Endodermal cell (in vitro differentiated cells): ENCODE results near the gene ULBP2. TPM values are rescaled to one million over a fixed set of nuclear protein-coding genes. Genes with fewer than 3 reads are reported as not detected.

Source experiments
- DNase-seq: peaks from one replicate; pipeline ENCODE4 v3.0.0-alpha.2; 2017
- H3K27ac ChIP-seq: 2 replicates; pipeline ENCODE4 v1.5.1; 2013; ENCODE audit warnings: mild to moderate bottlenecking, low read depth, low read length, moderate library complexity
- H3K27me3 ChIP-seq: 2 replicates; pipeline ENCODE4 v1.6.1; 2013; ENCODE audit warnings: mild to moderate bottlenecking, low read length, moderate library complexity; ENCODE audit not compliant: insufficient read depth, control insufficient read depth, poor library complexity, severe bottlenecking
- H3K36me3 ChIP-seq: 2 replicates; pipeline ENCODE4 v1.7.0; 2013; ENCODE audit warnings: mild to moderate bottlenecking, low read length, moderate library complexity; ENCODE audit not compliant: control insufficient read depth, insufficient read depth
- H3K4me1 ChIP-seq: one replicate; pipeline ENCODE4 v1.7.0; 2013; ENCODE audit warnings: low read length; ENCODE audit not compliant: control insufficient read depth, insufficient read depth
- H3K4me3 ChIP-seq: 2 replicates; pipeline ENCODE4 v1.5.1; 2013; ENCODE audit warnings: mild to moderate bottlenecking, low read length, moderate library complexity
- H3K9ac ChIP-seq: 2 replicates; pipeline ENCODE4 v1.6.1; 2013; ENCODE audit warnings: mild to moderate bottlenecking, low read length, moderate library complexity; ENCODE audit not compliant: poor library complexity, severe bottlenecking; ENCODE audit errors: extremely low read depth
- H3K9me3 ChIP-seq: 2 replicates; pipeline ENCODE4 v1.6.1; 2013; ENCODE audit warnings: mild to moderate bottlenecking, low read length, moderate library complexity; ENCODE audit not compliant: control insufficient read depth
- H3K27ac Mint-ChIP-seq: 2 replicates; pipeline ENCODE4 v1.8.0; 2020; ENCODE audit warnings: mixed read lengths
- H3K27me3 Mint-ChIP-seq: 2 replicates; pipeline ENCODE4 v1.8.0; 2021; ENCODE audit warnings: mild to moderate bottlenecking, mixed read lengths; ENCODE audit not compliant: insufficient read depth
- H3K36me3 Mint-ChIP-seq: 2 replicates; pipeline ENCODE4 v1.8.0; 2020; ENCODE audit warnings: low read depth, mixed read lengths
- H3K4me1 Mint-ChIP-seq: 2 replicates; pipeline ENCODE4 v1.8.0; 2020; ENCODE audit warnings: mixed read lengths
- H3K4me3 Mint-ChIP-seq: 2 replicates; pipeline ENCODE4 v1.8.0; 2020; ENCODE audit warnings: mild to moderate bottlenecking, moderate library complexity, mixed read lengths
- H3K9me3 Mint-ChIP-seq: 2 replicates; pipeline ENCODE4 v1.8.0; 2020; ENCODE audit warnings: mild to moderate bottlenecking, mixed read lengths
- WGBS, 2 experiments: methylation state at CpG; one replicate each; pipeline versions ENCODE4 v1.1.5 to v1.1.7; 2013; ENCODE audit warnings: missing lambda C conversion rate in 2 of 2, mixed read lengths in 1 of 2; ENCODE audit not compliant: insufficient coverage in 1 of 2, insufficient read length in 1 of 2; 5-methylcytosine and 5-hydroxymethylcytosine counted together
- total RNA-seq, 2 donors: library from RNA; stranded (reverse); fragmentation: NEBNext Ultra II Directional in 1 of 2; extraction: Animal tissue kit (Norgen Biotek cat#: 25700) in 1 of 2; gene quantifications; 2 replicates in 1 of 2; 3 replicates in 1 of 2; pipeline ENCODE4 v1.2.1, GENCODE V29; 2021
- TF ChIP-seq, protein P1 (sequence below): fragments of 200-600 bp; sonication (generic); conservative IDR thresholded peaks from 2 replicates; pipeline ENCODE4 v1.5.0; 2021; ENCODE audit warnings: antibody characterized with exemption, mild to moderate bottlenecking

The ULBP2 gene
- total RNA-seq, 2 donors from 2014 or later: 0.20 TPM; not detected in 1

DNA sequence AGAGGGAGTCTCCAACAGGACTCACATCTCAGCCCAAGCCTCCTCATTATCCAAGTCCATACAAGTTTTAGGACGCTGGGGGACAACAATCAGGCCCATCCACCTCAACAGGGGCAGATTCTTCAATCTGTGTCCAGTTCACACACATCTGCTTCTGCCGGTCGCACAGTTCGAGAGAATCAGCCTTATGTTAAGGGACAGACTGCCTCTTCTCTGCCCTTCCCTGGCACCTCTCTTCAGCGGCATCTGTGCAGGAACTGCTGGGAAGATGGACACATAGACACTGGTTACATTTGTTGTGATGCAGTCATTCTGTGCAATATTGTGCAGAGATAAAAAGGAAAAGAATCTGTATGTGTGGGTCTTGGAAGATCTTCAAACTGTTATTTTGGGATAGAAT lies 43.0 kb downstream of the ULBP2 start:
- Mint-ChIP-seq H3K27me3 (peaks cover 98% of the 10 kb centered on the region), H3K27ac (no peak overlapping the region), H3K9me3 (peaks cover 5% of the 10 kb centered on the region), H3K4me1 (peaks cover 3% of the 10 kb centered on the region), H3K36me3 (no peaks in the 10 kb centered on the region), H3K4me3 (no peak overlapping the region)
- TF ChIP-seq, protein P1, sequence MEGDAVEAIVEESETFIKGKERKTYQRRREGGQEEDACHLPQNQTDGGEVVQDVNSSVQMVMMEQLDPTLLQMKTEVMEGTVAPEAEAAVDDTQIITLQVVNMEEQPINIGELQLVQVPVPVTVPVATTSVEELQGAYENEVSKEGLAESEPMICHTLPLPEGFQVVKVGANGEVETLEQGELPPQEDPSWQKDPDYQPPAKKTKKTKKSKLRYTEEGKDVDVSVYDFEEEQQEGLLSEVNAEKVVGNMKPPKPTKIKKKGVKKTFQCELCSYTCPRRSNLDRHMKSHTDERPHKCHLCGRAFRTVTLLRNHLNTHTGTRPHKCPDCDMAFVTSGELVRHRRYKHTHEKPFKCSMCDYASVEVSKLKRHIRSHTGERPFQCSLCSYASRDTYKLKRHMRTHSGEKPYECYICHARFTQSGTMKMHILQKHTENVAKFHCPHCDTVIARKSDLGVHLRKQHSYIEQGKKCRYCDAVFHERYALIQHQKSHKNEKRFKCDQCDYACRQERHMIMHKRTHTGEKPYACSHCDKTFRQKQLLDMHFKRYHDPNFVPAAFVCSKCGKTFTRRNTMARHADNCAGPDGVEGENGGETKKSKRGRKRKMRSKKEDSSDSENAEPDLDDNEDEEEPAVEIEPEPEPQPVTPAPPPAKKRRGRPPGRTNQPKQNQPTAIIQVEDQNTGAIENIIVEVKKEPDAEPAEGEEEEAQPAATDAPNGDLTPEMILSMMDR: no peak
- WGBS, 2 experiments: 68 to 76% methylated on average over 5 of the region's 5 CpGs
- Histone ChIP-seq H3K4me1 (no peaks in the 10 kb centered on the region), H3K36me3 (no peaks in the 10 kb centered on the region), H3K27me3 (peaks cover 97% of the 10 kb centered on the region), H3K9ac (no peak overlapping the region), H3K4me3 (no peak overlapping the region), H3K9me3 (peaks cover 10% of the 10 kb centered on the region), H3K27ac (no peak overlapping the region)
- no peak for DNase-seq

DNA sequence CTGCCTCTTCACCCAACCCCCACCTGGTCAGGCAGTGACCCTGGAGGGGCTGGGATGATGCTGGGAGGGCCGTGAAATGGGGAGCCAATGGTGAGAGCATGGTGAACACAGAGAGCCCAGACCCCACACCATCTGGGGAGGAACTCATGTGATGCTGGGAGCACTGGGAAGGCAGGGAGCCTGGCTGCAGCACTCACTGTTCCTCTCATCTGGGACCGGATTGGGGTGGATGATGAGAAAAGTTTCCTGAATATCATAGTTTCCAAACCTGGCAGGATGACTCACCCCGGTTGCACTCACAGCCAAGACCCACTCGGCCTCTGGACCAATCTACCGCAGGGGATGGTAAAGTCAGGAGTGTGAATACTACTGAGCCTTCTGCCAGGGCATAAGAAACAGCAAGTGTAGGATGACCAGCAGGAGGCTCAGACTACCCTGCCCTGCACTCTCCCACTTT lies 43.7 kb downstream of the ULBP2 start:
- 35 to 42% methylated on average over 4 to 5 of the region's 5 CpGs for WGBS, 2 experiments
- no peaks in the 10 kb centered on the region for H3K4me1 ChIP-seq
- DNase-seq: no peak
- no peak overlapping the region for H3K9ac ChIP-seq
- H3K9me3 Mint-ChIP-seq: peaks cover 5% of the 10 kb centered on the region
- TF ChIP-seq, protein P1: no peak
- H3K36me3 ChIP-seq: no peaks in the 10 kb centered on the region
- H3K9me3 ChIP-seq: peaks cover 10% of the 10 kb centered on the region
- no peak overlapping the region for H3K4me3 ChIP-seq
- H3K36me3 Mint-ChIP-seq: no peaks in the 10 kb centered on the region
- H3K4me1 Mint-ChIP-seq: peaks cover 9% of the 10 kb centered on the region
- H3K27me3 Mint-ChIP-seq: peaks cover 98% of the 10 kb centered on the region
- no peak overlapping the region for H3K27ac Mint-ChIP-seq
- no peak overlapping the region for H3K27ac ChIP-seq
- peaks cover 100% of the 10 kb centered on the region for H3K27me3 ChIP-seq
- H3K4me3 Mint-ChIP-seq: no peak overlapping the region

DNA sequence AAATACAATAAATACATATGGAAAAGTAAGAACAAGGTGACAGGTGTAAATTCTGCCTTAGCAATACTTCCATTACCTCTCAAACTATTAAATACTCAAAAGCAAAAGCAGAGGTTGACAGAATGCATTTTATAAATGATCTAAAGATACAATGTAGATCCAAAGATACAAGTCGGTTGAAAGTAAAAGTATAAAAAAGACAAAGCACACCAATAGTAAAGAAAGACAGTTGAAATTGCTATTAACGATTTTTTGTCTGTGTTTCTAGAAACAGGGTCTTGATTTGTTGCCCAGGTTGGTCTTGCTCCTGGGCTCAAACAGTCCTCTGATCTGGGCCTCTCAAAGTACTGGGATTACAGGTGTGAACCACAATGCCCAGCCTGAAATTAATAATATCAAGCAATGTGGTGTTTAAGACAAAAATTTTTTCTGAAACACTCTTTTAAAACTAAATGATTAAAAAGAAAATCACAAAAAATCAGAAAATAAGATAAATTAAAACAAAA lies 45.8 kb downstream of the ULBP2 start:
- WGBS, 2 experiments: 67 to 71% methylated on average over 2 of the region's 2 CpGs
- no peak overlapping the region for H3K9ac ChIP-seq
- peaks cover 5% of the 10 kb centered on the region for H3K9me3 Mint-ChIP-seq
- peaks cover 14% of the 10 kb centered on the region for H3K4me1 Mint-ChIP-seq
- no peak overlapping the region for H3K27ac ChIP-seq
- peaks cover 100% of the 10 kb centered on the region for H3K27me3 ChIP-seq
- TF ChIP-seq, protein P1: no peak
- H3K9me3 ChIP-seq: peaks cover 10% of the 10 kb centered on the region
- no peaks in the 10 kb centered on the region for H3K36me3 Mint-ChIP-seq
- DNase-seq: peak; percentile 6
- no peaks in the 10 kb centered on the region for H3K36me3 ChIP-seq
- H3K27ac Mint-ChIP-seq: no peak overlapping the region
- H3K4me1 ChIP-seq: no peaks in the 10 kb centered on the region
- H3K4me3 ChIP-seq: no peak overlapping the region
- H3K27me3 Mint-ChIP-seq: peaks cover 98% of the 10 kb centered on the region
- no peak overlapping the region for H3K4me3 Mint-ChIP-seq
